Measurements from ENCODE around the gene FGGY. TPM values are rescaled to one million over a fixed set of nuclear protein-coding genes. Genes with fewer than 3 reads are reported as not detected.

FGGY gene
- total RNA-seq, 1 donor from 2014 or later, result 9.0 TPM

- peaks cover 34% of the 10 kb centered on the region for H3K4me1 Mint-ChIP-seq (ENCODE audit: low read depth)
- no peaks in the 10 kb centered on the region for H3K36me3 Mint-ChIP-seq (ENCODE audit: low read depth)
- H3K9me3 Mint-ChIP-seq (ENCODE audit: low read depth), result peaks cover 2% of the 10 kb centered on the region
- TF ChIP-seq CTCF (IDR thresholded peaks at IDR 0.05), result no peak
- no peak overlapping the region for H3K4me3 Mint-ChIP-seq (ENCODE audit: unreplicated experiment)
- no peak overlapping the region for H3K27ac Mint-ChIP-seq (ENCODE audit: unreplicated experiment)
- no peak for DNase-seq (ENCODE audit: low spot score)
- no peaks in the 10 kb centered on the region for H3K27me3 Mint-ChIP-seq (ENCODE audit: low read depth)
Measured at GRCh38 chr1:59510249-59510648, 213.4 kb downstream of the FGGY start.

- no peak overlapping the region for H3K27ac Mint-ChIP-seq (ENCODE audit: unreplicated experiment)
- H3K4me1 Mint-ChIP-seq (ENCODE audit: low read depth), result peaks cover 39% of the 10 kb centered on the region
- H3K27me3 Mint-ChIP-seq (ENCODE audit: low read depth), result no peaks in the 10 kb centered on the region
- H3K4me3 Mint-ChIP-seq (ENCODE audit: unreplicated experiment), result no peak overlapping the region
- peaks cover 2% of the 10 kb centered on the region for H3K9me3 Mint-ChIP-seq (ENCODE audit: low read depth)
- no peaks in the 10 kb centered on the region for H3K36me3 Mint-ChIP-seq (ENCODE audit: low read depth)
- no peak for TF ChIP-seq CTCF (IDR thresholded peaks at IDR 0.05)
- DNase-seq (ENCODE audit: low spot score), result no peak
Measured at GRCh38 chr1:59511476-59512465, 214.9 kb downstream of the FGGY start.

GRCh38 chr1:59512702-59513101 lies 215.8 kb downstream of the FGGY start:
- no peaks in the 10 kb centered on the region for H3K36me3 Mint-ChIP-seq (ENCODE audit: low read depth)
- H3K9me3 Mint-ChIP-seq (ENCODE audit: low read depth), result no peaks in the 10 kb centered on the region
- no peaks in the 10 kb centered on the region for H3K27me3 Mint-ChIP-seq (ENCODE audit: low read depth)
- no peak overlapping the region for H3K27ac Mint-ChIP-seq (ENCODE audit: unreplicated experiment)
- peaks cover 41% of the 10 kb centered on the region for H3K4me1 Mint-ChIP-seq (ENCODE audit: low read depth)
- H3K4me3 Mint-ChIP-seq (ENCODE audit: unreplicated experiment), result no peak overlapping the region
- no peak for DNase-seq (ENCODE audit: low spot score)
- TF ChIP-seq CTCF (IDR thresholded peaks at IDR 0.05), result no peak

- no peak for TF ChIP-seq CTCF (IDR thresholded peaks at IDR 0.05)
- Mint-ChIP-seq H3K4me1 (ENCODE audit: low read depth) (peaks cover 40% of the 10 kb centered on the region), H3K4me3 (ENCODE audit: unreplicated experiment) (no peak overlapping the region), H3K27ac (ENCODE audit: unreplicated experiment) (peak overlapping the region; percentile 85), H3K27me3 (ENCODE audit: low read depth) (no peaks in the 10 kb centered on the region), H3K36me3 (ENCODE audit: low read depth) (no peaks in the 10 kb centered on the region), H3K9me3 (ENCODE audit: low read depth) (no peaks in the 10 kb centered on the region)
- DNase-seq (ENCODE audit: low spot score), result no peak
Measured at GRCh38 chr1:59514061-59514909, 217.4 kb downstream of the FGGY start.

GRCh38 chr1:59516881-59517280 lies 220.0 kb downstream of the FGGY start:
- peak overlapping the region; percentile 25 for H3K27ac Mint-ChIP-seq (ENCODE audit: unreplicated experiment)
- H3K36me3 Mint-ChIP-seq (ENCODE audit: low read depth), result no peaks in the 10 kb centered on the region
- no peak for TF ChIP-seq CTCF (IDR thresholded peaks at IDR 0.05)
- H3K4me3 Mint-ChIP-seq (ENCODE audit: unreplicated experiment), result no peak overlapping the region
- peaks cover 61% of the 10 kb centered on the region for H3K4me1 Mint-ChIP-seq (ENCODE audit: low read depth)
- H3K9me3 Mint-ChIP-seq (ENCODE audit: low read depth), result no peaks in the 10 kb centered on the region
- no peak for DNase-seq (ENCODE audit: low spot score)
- no peaks in the 10 kb centered on the region for H3K27me3 Mint-ChIP-seq (ENCODE audit: low read depth)

All from chondrocyte (in vitro differentiated cells).